Chondrocyte (in vitro differentiated cells): ENCODE results near the gene GPR12. TPM values are rescaled to one million over a fixed set of nuclear protein-coding genes. Genes with fewer than 3 reads are reported as not detected.
A peak's percentile ranks its signal among the peaks of the same experiment; 100 is the strongest.

ENCODE experiments used
- DNase-seq: peaks from one replicate; pipeline ENCODE4 v3.0.0; 2021; ENCODE audit warnings: mixed read lengths, low spot score
- H3K27ac Mint-ChIP-seq: one replicate; pipeline ENCODE4 v1.8.0; 2021; ENCODE audit warnings: mild to moderate bottlenecking, moderate library complexity, mixed read lengths; ENCODE audit not compliant: unreplicated experiment
- H3K27me3 Mint-ChIP-seq: 2 replicates; pipeline ENCODE4 v1.8.0; 2021; ENCODE audit warnings: low read depth, mixed read lengths
- H3K36me3 Mint-ChIP-seq: 2 replicates; pipeline ENCODE4 v1.8.0; 2021; ENCODE audit warnings: low read depth, mixed read lengths
- H3K4me1 Mint-ChIP-seq: 2 replicates; pipeline ENCODE4 v1.8.0; 2021; ENCODE audit warnings: low read depth, mild to moderate bottlenecking, mixed read lengths
- H3K4me3 Mint-ChIP-seq: one replicate; pipeline ENCODE4 v1.8.0; 2021; ENCODE audit warnings: mild to moderate bottlenecking, moderate library complexity, mixed read lengths; ENCODE audit not compliant: unreplicated experiment
- H3K9me3 Mint-ChIP-seq: 2 replicates; pipeline ENCODE4 v1.8.0; 2021; ENCODE audit warnings: low read depth, mixed read lengths
- CTCF ChIP-seq: fragments of 200-600 bp; sonication (generic); IDR thresholded peaks from 2 replicates; pipeline ENCODE4 v1.5.0; 2021; ENCODE audit warnings: antibody characterized with exemption, mild to moderate bottlenecking, moderate library complexity
- total RNA-seq: library from RNA; stranded (reverse); gene quantifications from 3 replicates; pipeline ENCODE4 v1.2.1, GENCODE V29; 2021

GPR12 gene
- total RNA-seq, 1 donor from 2014 or later: not detected

GRCh38 chr13:26785838-26786630 lies 25.4 kb upstream of the GPR12 start:
- no peaks in the 10 kb centered on the region for H3K4me1 Mint-ChIP-seq
- peaks cover 3% of the 10 kb centered on the region for H3K36me3 Mint-ChIP-seq
- H3K27ac Mint-ChIP-seq: no peak overlapping the region
- no peak for DNase-seq
- H3K4me3 Mint-ChIP-seq: no peak overlapping the region
- peaks cover 9% of the 10 kb centered on the region for H3K9me3 Mint-ChIP-seq
- H3K27me3 Mint-ChIP-seq: peaks cover 26% of the 10 kb centered on the region
- TF ChIP-seq CTCF: no peak

DNA sequence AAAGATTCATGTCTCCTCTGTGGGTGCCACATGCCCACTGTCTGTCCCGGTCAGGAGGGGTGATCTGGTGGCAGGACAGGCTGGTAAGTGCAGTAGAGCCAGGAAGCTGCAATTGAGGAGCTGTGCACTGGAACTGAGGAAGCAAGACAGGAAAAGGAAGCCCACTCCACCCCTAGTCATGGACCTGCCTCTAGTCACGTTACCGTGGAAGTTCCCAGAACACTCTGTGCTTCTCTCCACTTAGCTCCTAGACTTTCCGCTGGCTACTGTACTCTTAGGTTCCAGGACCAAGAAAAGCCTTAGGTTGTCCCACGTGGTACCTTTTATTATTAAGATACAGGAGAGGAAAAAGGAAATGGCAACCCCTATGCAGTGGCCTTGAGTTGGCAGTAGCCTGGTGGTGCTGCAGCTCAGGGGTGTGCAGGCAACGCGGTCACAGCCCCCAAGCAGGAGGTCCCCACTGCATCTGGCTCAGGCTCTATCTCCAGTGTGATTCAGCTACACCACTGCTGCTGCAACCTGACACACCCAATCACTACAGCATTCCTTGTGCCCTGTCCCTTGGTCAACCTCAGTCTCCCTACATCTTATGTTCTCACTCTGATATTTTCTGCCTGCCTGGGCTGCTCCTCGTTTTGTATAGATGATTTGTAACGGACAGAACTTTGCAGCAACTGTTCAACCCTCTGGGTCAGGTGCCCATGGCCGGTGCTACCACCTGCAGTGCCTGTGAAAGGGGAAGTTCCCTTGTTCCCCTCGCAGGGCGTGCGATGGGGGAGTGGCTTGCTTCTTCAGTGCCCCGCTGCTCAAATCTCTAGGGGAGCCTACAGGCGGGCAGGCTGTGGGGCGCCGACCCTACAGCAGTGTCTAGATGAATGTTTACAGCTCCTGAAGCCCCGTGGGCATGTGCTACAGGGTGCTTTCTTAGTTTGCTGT lies 24.4 kb upstream of the GPR12 start:
- H3K27ac Mint-ChIP-seq: no peak overlapping the region
- no peak overlapping the region for H3K4me3 Mint-ChIP-seq
- peaks cover 4% of the 10 kb centered on the region for H3K36me3 Mint-ChIP-seq
- H3K9me3 Mint-ChIP-seq: peaks cover 9% of the 10 kb centered on the region
- no peak for DNase-seq
- peaks cover 29% of the 10 kb centered on the region for H3K27me3 Mint-ChIP-seq
- TF ChIP-seq CTCF: no peak
- H3K4me1 Mint-ChIP-seq: no peaks in the 10 kb centered on the region

- TF ChIP-seq CTCF: no peak
- Mint-ChIP-seq H3K36me3 (peaks cover 4% of the 10 kb centered on the region), H3K27me3 (peaks cover 17% of the 10 kb centered on the region), H3K4me1 (no peaks in the 10 kb centered on the region), H3K4me3 (no peak overlapping the region), H3K27ac (peak overlapping the region; percentile 29), H3K9me3 (peaks cover 9% of the 10 kb centered on the region)
- no peak for DNase-seq
Observed at GRCh38 chr13:26780411-26780810, 19.8 kb upstream of the GPR12 start.

DNA sequence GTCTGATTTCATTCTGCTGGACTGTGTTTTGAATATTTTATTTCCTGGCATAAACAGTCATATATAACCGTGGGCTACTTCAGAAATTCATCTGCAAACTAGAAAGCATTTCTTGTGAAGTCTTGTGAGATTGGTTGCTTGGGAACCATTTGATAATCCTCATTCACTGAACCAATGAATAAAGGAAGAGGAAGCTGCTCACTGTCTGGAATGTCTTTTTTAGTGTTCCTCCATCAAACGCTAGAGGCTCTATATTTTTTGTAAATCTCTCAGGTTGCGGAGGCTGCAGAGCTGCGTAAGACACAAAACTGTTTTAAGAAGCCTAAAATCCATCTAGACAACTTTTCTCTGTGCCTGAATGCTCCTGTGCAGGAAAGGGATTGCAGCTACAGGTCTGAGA lies 18.7 kb upstream of the GPR12 start:
- DNase-seq: no peak
- peaks cover 13% of the 10 kb centered on the region for H3K27me3 Mint-ChIP-seq
- TF ChIP-seq CTCF: no peak
- H3K27ac Mint-ChIP-seq: no peak overlapping the region
- H3K9me3 Mint-ChIP-seq: peaks cover 9% of the 10 kb centered on the region
- H3K4me1 Mint-ChIP-seq: no peaks in the 10 kb centered on the region
- peaks cover 4% of the 10 kb centered on the region for H3K36me3 Mint-ChIP-seq
- H3K4me3 Mint-ChIP-seq: no peak overlapping the region

DNA sequence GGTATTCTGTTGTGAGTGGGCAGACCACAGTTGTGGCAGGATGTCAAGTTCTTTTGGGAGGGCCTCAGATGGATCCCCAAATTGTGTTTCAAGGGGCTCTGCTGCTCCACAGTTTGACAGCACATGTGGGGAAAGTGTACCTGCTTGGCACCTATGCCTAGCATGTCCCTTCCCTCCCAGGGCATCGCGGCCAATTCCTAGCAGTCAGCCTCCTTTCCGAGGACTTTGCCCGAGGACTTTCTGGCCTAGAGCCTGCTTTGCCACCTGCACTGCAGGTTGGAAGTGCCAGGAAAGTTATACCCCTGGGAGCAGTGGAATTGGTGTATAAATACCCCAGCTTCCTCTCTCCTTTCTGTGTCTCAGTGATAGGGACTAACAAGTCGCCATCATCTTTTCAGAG lies 11.9 kb upstream of the GPR12 start:
- TF ChIP-seq CTCF: no peak
- DNase-seq: no peak
- no peaks in the 10 kb centered on the region for H3K9me3 Mint-ChIP-seq
- H3K4me1 Mint-ChIP-seq: no peaks in the 10 kb centered on the region
- H3K4me3 Mint-ChIP-seq: no peak overlapping the region
- H3K27me3 Mint-ChIP-seq: peaks cover 14% of the 10 kb centered on the region
- no peak overlapping the region for H3K27ac Mint-ChIP-seq
- H3K36me3 Mint-ChIP-seq: peaks cover 2% of the 10 kb centered on the region
